ENCODE measurements around the gene CCDC88B. TPM values are rescaled to one million over a fixed set of nuclear protein-coding genes. Genes with fewer than 3 reads are reported as not detected.

The CCDC88B gene
- total RNA-seq, 1 experiment from 2014 or later = 3.6 TPM

GRCh38 chr11:64382586-64382985 lies 42.6 kb downstream of the CCDC88B start:
- no TSS peak for BruUV-seq (replicated peaks)
- peaks cover 55% of the 10 kb centered on the region for H3K4me1 ChIP-seq
- H3K27ac Mint-ChIP-seq (ENCODE audit: unreplicated experiment) = peak overlapping the region; percentile 11

GRCh38 chr11:64383580-64383979 lies 43.6 kb downstream of the CCDC88B start:
- ChIA-PET CTCF (interaction anchor here (0.7 kb wide), 1 partner anchor 23 kb away, joined by 4 read pairs; no protein-coding TSS in a partner anchor), POLR2A (no interaction called here)
- H3K36me3 Mint-ChIP-seq (ENCODE audit: insufficient read depth, unreplicated experiment) = no peaks in the 10 kb centered on the region
- H3K27ac Mint-ChIP-seq (ENCODE audit: unreplicated experiment) = no peak overlapping the region
- no peak overlapping the region for H3K4me3 ChIP-seq (ENCODE audit: low read depth, low read length)
- DNase-seq = no peak
- H3K9me3 Mint-ChIP-seq (ENCODE audit: unreplicated experiment) = no peaks in the 10 kb centered on the region
- no peak overlapping the region for H3K4me3 Mint-ChIP-seq (ENCODE audit: unreplicated experiment)
- no peaks in the 10 kb centered on the region for H3K9me3 ChIP-seq
- no peak for TF ChIP-seq CTCF (IDR thresholded peaks at IDR 0.05; ENCODE audit: insufficient read depth in 1 of 2, low read depth in 1 of 2, low read length in 1 of 2, severe bottlenecking in 1 of 2, unreplicated experiment in 1 of 2)
- H3K27me3 Mint-ChIP-seq (ENCODE audit: insufficient read depth, unreplicated experiment) = no peaks in the 10 kb centered on the region
- no TSS peak for BruUV-seq (replicated peaks)
- intact Hi-C loops (cut with micrococcal nuclease; ENCODE audit: unreplicated experiment) = no loop called here
- no peaks in the 10 kb centered on the region for H3K27me3 ChIP-seq (replicated peaks; ENCODE audit: control insufficient read depth, insufficient read depth, low read length)
- H3K4me1 ChIP-seq = peaks cover 55% of the 10 kb centered on the region
- H3K36me3 ChIP-seq (ENCODE audit: control insufficient read depth, insufficient read depth, low read length) = no peaks in the 10 kb centered on the region; the same call in 1 of the 2 replicates
- peaks cover 41% of the 10 kb centered on the region for H3K4me1 Mint-ChIP-seq (ENCODE audit: low read depth, unreplicated experiment)

More at GRCh38 chr11:64382586-64382985, 42.6 kb downstream of the CCDC88B start:
- no peaks in the 10 kb centered on the region; the same call in 1 of the 2 replicates for H3K36me3 ChIP-seq (ENCODE audit: control insufficient read depth, insufficient read depth, low read length)
- Mint-ChIP-seq H3K4me3 (ENCODE audit: unreplicated experiment) (no peak overlapping the region), H3K36me3 (ENCODE audit: insufficient read depth, unreplicated experiment) (no peaks in the 10 kb centered on the region), H3K4me1 (ENCODE audit: low read depth, unreplicated experiment) (peaks cover 34% of the 10 kb centered on the region), H3K9me3 (ENCODE audit: unreplicated experiment) (no peaks in the 10 kb centered on the region), H3K27me3 (ENCODE audit: insufficient read depth, unreplicated experiment) (no peaks in the 10 kb centered on the region)
- DNase-seq = no peak
- TF ChIP-seq CTCF (IDR thresholded peaks at IDR 0.05; ENCODE audit: insufficient read depth in 1 of 2, low read depth in 1 of 2, low read length in 1 of 2, severe bottlenecking in 1 of 2, unreplicated experiment in 1 of 2) = no peak
- CTCF ChIA-PET = no interaction called here
- POLR2A ChIA-PET = no interaction called here
- H3K9me3 ChIP-seq = no peaks in the 10 kb centered on the region
- intact Hi-C loops (cut with micrococcal nuclease; ENCODE audit: unreplicated experiment) = no loop called here
- no peaks in the 10 kb centered on the region for H3K27me3 ChIP-seq (replicated peaks; ENCODE audit: control insufficient read depth, insufficient read depth, low read length)
- H3K4me3 ChIP-seq (ENCODE audit: low read depth, low read length) = no peak overlapping the region

- Histone ChIP-seq H3K36me3 (ENCODE audit: control insufficient read depth, insufficient read depth, low read length) (no peaks in the 10 kb centered on the region; the same call in 1 of the 2 replicates), H3K9me3 (no peaks in the 10 kb centered on the region), H3K4me3 (ENCODE audit: low read depth, low read length) (no peak overlapping the region), H3K4me1 (peaks cover 55% of the 10 kb centered on the region), H3K27me3 (replicated peaks; ENCODE audit: control insufficient read depth, insufficient read depth, low read length) (no peaks in the 10 kb centered on the region)
- no peak for DNase-seq
- no TSS peak for BruUV-seq (replicated peaks)
- TF ChIP-seq CTCF (IDR thresholded peaks at IDR 0.05; ENCODE audit: insufficient read depth in 1 of 2, low read depth in 1 of 2, low read length in 1 of 2, severe bottlenecking in 1 of 2, unreplicated experiment in 1 of 2) = no peak
- Mint-ChIP-seq H3K4me3 (ENCODE audit: unreplicated experiment) (no peak overlapping the region), H3K36me3 (ENCODE audit: insufficient read depth, unreplicated experiment) (no peaks in the 10 kb centered on the region), H3K4me1 (ENCODE audit: low read depth, unreplicated experiment) (peaks cover 41% of the 10 kb centered on the region), H3K27ac (ENCODE audit: unreplicated experiment) (no peak overlapping the region), H3K9me3 (ENCODE audit: unreplicated experiment) (no peaks in the 10 kb centered on the region), H3K27me3 (ENCODE audit: insufficient read depth, unreplicated experiment) (no peaks in the 10 kb centered on the region)
- CTCF ChIA-PET = interaction anchor here (0.7 to 2.4 kb wide), 3 partner anchors 22 to 265 kb away, joined by 4 to 21 read pairs (median 13); no protein-coding TSS in a partner anchor
- intact Hi-C loops (cut with micrococcal nuclease; ENCODE audit: unreplicated experiment) = no loop called here
- POLR2A ChIA-PET = no interaction called here
Observed at GRCh38 chr11:64384028-64384737, 44.2 kb downstream of the CCDC88B start.

All from Caco-2 (cell line).